EH (cell line): Measurements from ENCODE around the gene TSPAN31.
"Not testable (repeated sequence)": the region's sequence is repeated elsewhere in the genome, so short reads cannot be mapped to it uniquely, and the experiment has no call there.

Experiments used
- DNase-seq: peaks from one replicate; pipeline ENCODE4 v3.0.0-alpha.2; 2015; ENCODE audit warnings: low read depth

The TSPAN31 gene

DNA sequence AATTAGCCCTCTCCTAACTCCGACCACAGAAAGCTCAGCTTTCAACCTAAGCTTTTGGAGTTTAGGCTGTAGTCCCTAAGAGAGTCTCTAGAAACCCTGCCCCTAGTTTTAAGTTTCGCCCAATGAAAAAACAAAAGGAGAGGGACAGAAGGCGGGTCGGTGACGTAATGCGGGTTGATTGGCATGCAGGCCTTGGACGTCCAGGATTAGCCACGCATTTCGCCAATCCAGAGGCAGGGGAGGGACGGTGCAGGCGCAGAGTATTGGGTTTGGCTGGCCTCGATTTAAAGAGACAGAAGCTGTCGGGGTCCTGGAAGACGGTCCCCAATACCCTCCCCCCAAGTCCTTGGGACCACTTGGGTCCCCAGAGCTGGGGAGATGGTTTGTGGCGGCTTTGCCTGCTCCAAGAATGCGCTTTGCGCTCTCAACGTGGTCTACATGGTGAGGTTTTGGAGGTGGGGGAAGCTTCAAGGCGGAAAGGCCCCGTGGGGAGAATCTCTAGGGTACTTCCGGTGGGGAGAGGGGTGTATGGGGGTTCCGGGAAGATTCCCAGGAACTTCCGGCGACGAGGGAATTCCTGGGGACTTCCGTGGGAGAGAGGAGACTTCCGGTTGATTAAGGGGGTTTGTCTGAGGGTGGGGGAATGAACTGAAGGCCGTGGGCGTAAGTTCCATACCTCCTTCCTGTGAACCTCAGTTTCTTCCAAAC is at the start of gene TSPAN31:
Gene TSPAN31, plus strand, starts transcription at position 263 of the 708 bp plus-strand sequence. Its CDS starts 116 bp downstream, at position 379.
- peak; percentile 99 for DNase-seq

DNA sequence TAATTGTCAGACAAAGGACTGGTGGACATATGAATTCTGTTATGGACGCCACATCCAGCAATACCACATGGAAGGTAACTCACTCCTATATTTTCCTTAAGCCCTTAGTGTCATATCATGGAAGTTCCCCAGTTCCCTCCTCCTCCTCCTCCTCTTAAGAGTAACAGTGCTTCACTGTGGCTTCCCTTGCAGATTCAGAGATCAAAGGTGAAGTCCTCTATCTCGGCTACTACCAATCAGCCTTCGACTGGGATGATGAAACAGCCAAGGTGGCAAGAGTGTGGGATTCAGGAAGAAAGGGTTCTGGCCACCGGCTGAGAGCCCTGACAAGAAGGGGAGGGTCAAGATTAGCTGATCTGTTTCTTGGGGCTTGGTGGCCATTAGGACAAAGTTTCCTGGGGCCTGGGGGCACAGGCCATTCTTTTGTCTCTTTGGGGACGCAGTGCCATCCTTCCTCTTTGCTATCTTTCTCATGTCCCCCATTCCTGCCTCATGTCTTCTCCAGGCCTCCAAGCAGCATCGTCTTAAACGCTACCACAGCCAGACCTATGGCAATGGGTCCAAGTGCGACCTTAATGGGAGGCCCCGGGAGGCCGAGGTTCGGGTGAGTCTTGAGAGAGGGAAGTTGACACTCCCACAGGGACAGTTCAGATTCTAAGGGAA is 48.9 kb upstream of the TSPAN31 start:
- no peak for DNase-seq

- no peak for DNase-seq
These were observed 47.8 kb upstream of the TSPAN31 start for GRCh38 chr12:57697076-57697475.

GRCh38 chr12:57698414-57698813 is 46.4 kb upstream of the TSPAN31 start:
- DNase-seq, result no peak

GRCh38 chr12:57700317-57700716 is 44.5 kb upstream of the TSPAN31 start:
- DNase-seq, result no peak

- DNase-seq, result no peak
These were observed 37.6 kb upstream of the TSPAN31 start for GRCh38 chr12:57707250-57707649.

- no peak for DNase-seq
These were observed 36.5 kb upstream of the TSPAN31 start for GRCh38 chr12:57708296-57708695.

- no peak for DNase-seq
These were observed 32.1 kb upstream of the TSPAN31 start for GRCh38 chr12:57712701-57713100.

DNA sequence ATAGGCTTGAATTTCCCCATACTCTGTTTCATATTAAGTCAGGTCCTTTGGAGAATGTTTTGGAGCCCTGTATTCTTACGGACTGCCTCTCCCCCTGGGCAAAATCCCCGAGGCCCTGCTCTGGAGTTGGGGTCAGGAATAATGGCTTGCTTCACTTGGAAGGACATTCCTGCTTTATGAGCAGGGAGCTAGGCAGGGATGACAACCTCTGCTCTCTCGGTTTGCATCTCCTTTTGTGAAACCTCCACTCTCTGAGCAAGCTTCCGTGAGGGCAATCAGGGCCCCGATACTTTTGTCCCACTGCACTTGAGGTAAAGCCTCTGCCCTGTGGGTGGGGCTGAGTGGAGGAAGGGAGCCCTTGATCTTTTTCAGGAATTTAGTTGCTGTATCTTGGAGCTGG is 31.6 kb upstream of the TSPAN31 start:
- no peak for DNase-seq

DNA sequence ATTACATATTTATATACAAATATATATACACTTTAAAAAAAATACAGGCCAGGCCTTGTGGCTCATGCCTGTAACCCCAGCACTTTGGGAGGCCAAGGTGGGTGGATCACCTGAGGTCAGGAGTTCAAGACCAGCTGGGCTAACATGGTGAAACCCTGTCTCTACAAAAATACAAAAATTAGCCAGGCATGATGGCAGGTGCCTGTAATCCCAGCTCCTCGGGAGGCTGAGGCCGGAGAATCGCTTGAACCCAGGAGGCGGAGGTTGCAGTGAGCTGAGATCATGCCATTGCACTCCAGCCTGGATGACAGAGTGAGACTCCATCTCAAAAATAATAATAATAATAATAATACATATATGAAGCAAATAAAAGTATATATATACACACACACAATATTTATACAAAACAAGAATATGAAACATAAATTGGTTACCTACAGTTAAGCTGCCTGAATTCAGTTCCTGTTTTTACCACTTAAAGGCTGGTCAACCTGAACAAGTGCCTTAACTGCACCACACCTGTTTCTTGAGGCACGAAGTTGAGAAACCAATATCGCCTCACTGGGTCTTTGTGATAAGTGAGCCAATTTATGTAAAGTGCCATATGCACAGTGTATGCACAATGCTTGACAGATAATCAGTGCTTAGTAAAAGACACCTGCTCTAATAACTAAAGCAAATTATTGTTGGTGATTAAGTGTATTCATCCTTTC is 29.6 kb upstream of the TSPAN31 start:
- not testable (repeated sequence) for DNase-seq

GRCh38 chr12:57715786-57716185 is 29.1 kb upstream of the TSPAN31 start:
- no peak for DNase-seq

DNA sequence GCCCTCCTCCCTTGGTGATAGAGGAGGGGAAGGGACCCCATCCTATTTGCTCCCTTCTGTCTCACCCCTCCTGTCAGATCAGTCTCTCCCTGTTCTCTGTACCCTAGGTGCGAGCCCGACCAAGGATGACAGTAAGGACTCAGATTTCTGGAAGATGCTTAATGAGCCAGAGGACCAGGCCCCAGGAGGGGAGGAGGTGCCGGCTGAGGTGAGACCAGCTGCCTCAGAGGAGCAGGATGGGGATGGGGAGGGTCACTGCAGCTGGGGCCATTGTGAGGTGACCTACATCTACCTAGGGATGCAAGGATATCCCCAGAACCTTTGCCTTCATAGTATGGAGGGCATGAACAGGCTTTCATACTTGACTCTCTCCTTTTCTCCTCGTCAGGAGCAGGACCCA is 28.5 kb upstream of the TSPAN31 start:
- no peak for DNase-seq

- no peak for DNase-seq
These were observed 27.7 kb upstream of the TSPAN31 start for GRCh38 chr12:57717131-57717530.

DNA sequence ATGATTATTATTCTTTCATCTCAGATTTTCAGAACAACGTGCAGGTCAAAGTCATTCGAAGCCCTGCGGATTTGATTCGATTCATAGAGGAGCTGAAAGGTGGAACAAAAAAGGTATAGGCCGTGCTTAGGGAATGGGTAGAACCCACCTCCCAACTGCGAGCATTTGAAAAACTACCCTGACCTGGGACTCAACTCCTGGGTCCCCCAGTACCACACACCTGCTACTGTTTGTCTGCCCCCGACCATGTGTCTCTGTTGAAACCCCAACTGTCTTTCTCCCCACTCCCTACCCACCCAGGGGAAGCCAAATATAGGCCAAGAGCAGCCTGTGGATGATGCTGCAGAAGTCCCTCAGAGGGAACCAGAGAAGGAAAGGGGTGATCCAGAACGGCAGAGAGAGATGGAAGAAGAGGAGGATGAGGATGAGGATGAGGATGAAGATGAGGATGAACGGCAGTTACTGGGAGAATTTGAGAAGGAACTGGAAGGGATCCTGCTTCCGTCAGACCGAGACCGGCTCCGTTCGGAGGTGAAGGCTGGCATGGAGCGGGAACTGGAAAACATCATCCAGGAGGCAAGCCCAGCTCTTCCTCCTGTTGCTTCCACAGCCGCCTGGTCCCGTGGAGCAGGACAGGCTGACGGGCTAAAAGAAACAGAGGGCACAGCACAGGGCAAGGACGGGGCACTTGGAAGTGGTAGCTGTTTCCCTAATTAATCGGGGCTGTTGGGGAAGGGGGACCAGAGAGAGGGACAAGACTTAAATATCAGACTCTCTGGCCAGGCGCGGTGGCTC is 26.8 kb upstream of the TSPAN31 start:
- no peak for DNase-seq

DNA sequence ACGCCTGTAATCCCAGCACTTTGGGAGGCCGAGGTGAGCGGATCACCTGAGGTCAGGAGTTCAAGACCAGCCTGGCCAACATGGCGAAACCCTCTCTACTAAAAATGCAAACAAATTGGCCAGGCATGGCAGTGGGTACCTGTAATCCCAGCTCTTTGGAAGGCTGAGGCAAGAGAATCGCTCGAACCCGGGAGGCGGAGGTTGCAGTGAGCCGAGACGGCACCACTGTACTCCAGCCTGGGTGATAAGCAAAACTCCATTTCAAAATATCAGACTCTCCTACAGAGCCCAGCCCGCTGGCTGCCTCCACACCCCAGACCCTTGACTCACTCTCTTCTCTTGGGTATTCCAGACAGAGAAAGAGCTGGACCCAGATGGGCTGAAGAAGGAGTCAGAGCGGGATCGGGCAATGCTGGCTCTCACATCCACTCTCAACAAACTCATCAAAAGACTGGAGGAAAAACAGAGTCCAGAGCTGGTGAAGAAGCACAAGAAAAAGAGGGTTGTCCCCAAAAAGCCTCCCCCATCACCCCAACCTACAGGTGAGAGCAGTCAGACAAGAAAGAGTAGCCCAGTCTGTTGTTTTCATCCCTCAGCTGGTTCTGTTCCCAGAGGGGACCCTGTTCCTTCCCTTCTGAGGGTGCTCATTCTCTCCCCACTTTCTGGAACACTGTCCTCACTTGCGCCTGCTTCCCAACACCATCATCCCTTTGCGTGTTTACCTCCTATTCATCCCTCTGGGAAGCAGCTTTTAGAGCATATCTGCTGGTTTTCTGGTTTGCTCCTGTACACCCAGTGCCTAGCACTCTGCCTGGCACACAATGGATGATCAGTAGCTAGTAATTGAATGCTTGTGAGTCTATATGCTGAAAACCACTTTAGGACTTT is 26.0 kb upstream of the TSPAN31 start:
- DNase-seq, result no peak

DNA sequence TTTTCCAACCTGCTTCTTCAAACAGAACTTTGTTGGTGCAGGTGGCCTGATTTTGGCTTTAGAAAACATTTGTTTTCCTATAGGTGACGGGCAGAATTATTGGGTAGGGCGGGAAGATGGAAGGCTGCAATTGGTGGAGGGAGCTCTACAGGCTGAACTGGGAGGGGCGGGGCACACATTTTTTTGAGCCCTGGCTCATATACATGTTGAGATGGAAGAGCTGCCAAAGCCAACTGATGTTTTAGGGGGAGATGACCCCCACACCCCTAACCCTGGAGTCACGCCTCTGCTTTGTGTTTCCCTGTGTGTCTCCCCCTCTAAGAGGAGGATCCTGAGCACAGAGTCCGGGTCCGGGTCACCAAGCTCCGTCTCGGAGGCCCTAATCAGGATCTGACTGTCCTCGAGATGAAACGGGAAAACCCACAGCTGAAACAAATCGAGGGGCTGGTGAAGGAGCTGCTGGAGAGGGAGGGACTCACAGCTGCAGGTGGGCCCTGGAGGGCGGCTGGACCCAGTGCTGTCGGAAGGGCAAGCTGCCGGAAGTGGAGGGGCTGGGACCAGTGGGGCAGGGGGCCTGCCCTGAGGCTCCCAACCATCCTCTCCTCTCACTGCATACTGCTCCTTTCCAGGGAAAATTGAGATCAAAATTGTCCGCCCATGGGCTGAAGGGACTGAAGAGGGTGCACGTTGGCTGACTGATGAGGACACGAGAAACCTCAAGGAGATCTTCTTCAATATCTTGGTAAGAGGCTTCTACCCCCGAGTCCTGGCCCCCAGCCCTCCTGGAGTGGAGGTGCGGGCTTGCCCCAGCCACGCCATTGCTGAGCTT is 24.8 kb upstream of the TSPAN31 start:
- DNase-seq, result no peak

DNA sequence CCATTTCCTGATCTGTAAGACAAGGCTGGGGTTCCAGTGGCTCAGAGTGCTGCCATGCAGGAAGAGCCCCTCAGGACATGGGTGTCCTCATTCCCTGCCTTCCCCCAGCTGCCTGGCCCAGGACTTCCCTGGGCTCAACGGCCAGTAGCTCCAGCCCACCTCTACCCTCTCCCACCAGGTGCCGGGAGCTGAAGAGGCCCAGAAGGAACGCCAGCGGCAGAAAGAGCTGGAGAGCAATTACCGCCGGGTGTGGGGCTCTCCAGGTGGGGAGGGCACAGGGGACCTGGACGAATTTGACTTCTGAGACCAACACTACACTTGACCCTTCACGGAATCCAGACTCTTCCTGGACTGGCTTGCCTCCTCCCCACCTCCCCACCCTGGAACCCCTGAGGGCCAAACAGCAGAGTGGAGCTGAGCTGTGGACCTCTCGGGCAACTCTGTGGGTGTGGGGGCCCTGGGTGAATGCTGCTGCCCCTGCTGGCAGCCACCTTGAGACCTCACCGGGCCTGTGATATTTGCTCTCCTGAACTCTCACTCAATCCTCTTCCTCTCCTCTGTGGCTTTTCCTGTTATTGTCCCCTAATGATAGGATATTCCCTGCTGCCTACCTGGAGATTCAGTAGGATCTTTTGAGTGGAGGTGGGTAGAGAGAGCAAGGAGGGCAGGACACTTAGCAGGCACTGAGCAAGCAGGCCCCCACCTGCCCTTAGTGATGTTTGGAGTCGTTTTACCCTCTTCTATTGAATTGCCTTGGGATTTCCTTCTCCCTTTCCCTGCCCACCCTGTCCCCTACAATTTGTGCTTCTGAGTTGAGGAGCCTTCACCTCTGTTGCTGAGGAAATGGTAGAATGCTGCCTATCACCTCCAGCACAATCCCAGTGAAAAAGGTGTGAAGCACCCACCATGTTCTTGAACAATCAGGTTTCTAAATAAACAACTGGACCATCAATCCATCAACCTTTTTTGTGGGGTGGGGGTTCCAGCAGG is 23.9 kb upstream of the TSPAN31 start:
- DNase-seq, result no peak

DNA sequence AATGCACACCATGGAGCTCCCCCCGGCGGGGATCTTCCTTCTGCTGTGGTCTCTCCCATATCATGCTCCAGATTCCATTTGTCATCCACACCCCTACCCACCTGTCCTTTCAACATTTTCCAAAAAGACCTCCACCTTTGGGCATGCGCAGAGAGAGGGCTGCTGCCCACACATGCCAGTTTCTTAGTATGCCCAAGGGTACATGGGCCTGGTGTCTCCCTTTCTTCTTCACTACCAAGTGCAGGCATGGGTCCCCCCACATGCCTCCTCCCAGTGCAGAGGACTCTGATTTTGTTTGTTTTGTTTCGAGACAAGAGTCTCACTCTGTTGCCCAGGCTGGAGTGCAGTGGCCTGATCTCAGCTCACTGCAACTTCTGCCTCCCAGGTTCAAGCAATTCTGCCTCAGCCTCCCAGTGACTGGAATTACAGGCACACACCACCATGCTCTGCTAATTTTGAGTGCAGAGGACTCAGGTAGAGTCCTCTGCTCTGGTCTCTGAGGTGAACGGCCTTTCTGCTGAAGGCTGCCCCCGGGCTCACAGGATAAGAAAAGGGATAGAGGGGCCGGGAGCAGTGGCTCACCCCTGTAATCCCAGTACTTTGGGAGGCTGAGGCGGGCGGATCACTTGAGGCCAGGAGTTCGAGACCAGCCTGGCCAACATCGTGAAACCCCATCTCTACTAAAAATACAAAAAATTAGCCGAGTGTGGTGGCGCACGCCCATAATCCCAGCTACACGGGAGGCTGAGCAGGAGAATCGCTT is 22.8 kb upstream of the TSPAN31 start:
- not testable (repeated sequence) for DNase-seq
